H9 (cell line): Measurements from ENCODE around the gene TOGARAM1. TPM values are rescaled to one million over a fixed set of nuclear protein-coding genes. Genes with fewer than 3 reads are reported as not detected.

Experiments
- DNase-seq: peaks from one replicate; pipeline ENCODE4 v3.0.0-alpha.2; 2017
- H2AFZ ChIP-seq: one replicate; pipeline ENCODE4 v1.6.1; 2013; ENCODE audit warnings: mild to moderate bottlenecking, low read length, control low read depth, moderate library complexity
- H2AK5ac ChIP-seq: 2 replicates; pipeline ENCODE4 v1.6.1; 2013; ENCODE audit warnings: low read length, control low read depth, mixed read lengths; ENCODE audit not compliant: insufficient read length
- H2BK120ac ChIP-seq: one replicate; pipeline ENCODE4 v1.6.1; 2013; ENCODE audit warnings: low read depth, mild to moderate bottlenecking, low read length, control low read depth, inconsistent platforms; ENCODE audit not compliant: poor library complexity, severe bottlenecking
- H2BK12ac ChIP-seq: 2 replicates; pipeline ENCODE4 v1.6.1; 2013; ENCODE audit warnings: low read length, control low read depth, mixed read lengths, low read depth; ENCODE audit not compliant: insufficient read length
- H2BK15ac ChIP-seq: 2 replicates; pipeline ENCODE4 v1.6.1; 2013; ENCODE audit warnings: low read depth, low read length, control low read depth
- H2BK20ac ChIP-seq: one replicate; pipeline ENCODE4 v1.6.1; 2013; ENCODE audit warnings: low read depth, mild to moderate bottlenecking, low read length, control low read depth, inconsistent platforms; ENCODE audit not compliant: poor library complexity, severe bottlenecking
- H2BK5ac ChIP-seq: 2 replicates; pipeline ENCODE4 v1.6.1; 2013; ENCODE audit warnings: low read length, control low read depth, mixed read lengths; ENCODE audit not compliant: insufficient read length
- H3K14ac ChIP-seq: 2 replicates; pipeline ENCODE4 v1.6.1; 2013; ENCODE audit warnings: low read length, control low read depth; ENCODE audit not compliant: insufficient read depth
- H3K18ac ChIP-seq: 2 replicates; pipeline ENCODE4 v1.6.1; 2013; ENCODE audit warnings: low read depth, mild to moderate bottlenecking, mixed read lengths, low read length, control low read depth; ENCODE audit not compliant: insufficient read length
- H3K23ac ChIP-seq: 2 replicates; pipeline ENCODE4 v1.6.1; 2013; ENCODE audit warnings: low read length, control low read depth, mixed read lengths, low read depth; ENCODE audit not compliant: insufficient read length
- H3K23me2 ChIP-seq: 2 replicates; pipeline ENCODE4 v1.6.1; 2013; ENCODE audit warnings: low read depth, mild to moderate bottlenecking, mixed read lengths, low read length, control low read depth; ENCODE audit not compliant: insufficient read length, poor library complexity, severe bottlenecking
- H3K27ac ChIP-seq: 2 replicates; pipeline ENCODE4 v1.5.1; 2013; ENCODE audit warnings: low read length, control low read depth, mixed read lengths, low read depth; ENCODE audit not compliant: insufficient read length
- H3K27me3 ChIP-seq: 2 replicates; pipeline ENCODE4 v1.6.1; 2013; ENCODE audit warnings: low read length, control low read depth, inconsistent platforms; ENCODE audit not compliant: insufficient read depth
- H3K4ac ChIP-seq: 2 replicates; pipeline ENCODE4 v1.6.1; 2013; ENCODE audit warnings: low read depth, mild to moderate bottlenecking, control low read depth, inconsistent platforms, low read length, moderate library complexity
- H3K4me1 ChIP-seq: 2 replicates; pipeline ENCODE4 v1.6.1; 2013; ENCODE audit warnings: low read length, control low read depth, inconsistent platforms; ENCODE audit not compliant: insufficient read depth
- H3K4me2 ChIP-seq: 2 replicates; pipeline ENCODE4 v1.6.1; 2013; ENCODE audit warnings: low read length, control low read depth, mixed read lengths; ENCODE audit not compliant: insufficient read length, insufficient read depth
- H3K56ac ChIP-seq: 2 replicates; pipeline ENCODE4 v1.6.1; 2013; ENCODE audit warnings: low read depth, mild to moderate bottlenecking, mixed read lengths, low read length, control low read depth; ENCODE audit not compliant: insufficient read length
- H3K79me1 ChIP-seq: 2 replicates; pipeline ENCODE4 v1.6.1; 2013; ENCODE audit warnings: low read depth, mild to moderate bottlenecking, moderate library complexity, low read length, control low read depth, inconsistent platforms; ENCODE audit not compliant: insufficient read depth, poor library complexity, severe bottlenecking
- H3K79me2 ChIP-seq: 2 replicates; pipeline ENCODE4 v1.6.1; 2013; ENCODE audit warnings: low read length, control low read depth, inconsistent platforms; ENCODE audit not compliant: insufficient read depth
- H3K9ac ChIP-seq: 2 replicates; pipeline ENCODE4 v1.6.1; 2013; ENCODE audit warnings: low read length, control low read depth, mixed read lengths; ENCODE audit not compliant: insufficient read length; ENCODE audit errors: extremely low read depth
- H3K9me3 ChIP-seq: one replicate; pipeline ENCODE4 v1.6.1; 2013; ENCODE audit warnings: low read depth, low read length, inconsistent platforms; ENCODE audit not compliant: control insufficient read depth
- H3T11ph ChIP-seq: one replicate; pipeline ENCODE4 v1.6.1; 2013; ENCODE audit warnings: mild to moderate bottlenecking, low read length, control low read depth, inconsistent platforms
- H4K20me1 ChIP-seq: one replicate; pipeline ENCODE4 v1.6.1; 2013; ENCODE audit not compliant: control insufficient read depth, insufficient read length, insufficient read depth
- H4K5ac ChIP-seq: 2 replicates; pipeline ENCODE4 v1.6.1; 2013; ENCODE audit warnings: low read depth, mild to moderate bottlenecking, mixed read lengths, low read length, control low read depth; ENCODE audit not compliant: insufficient read length
- H4K8ac ChIP-seq: replicated peaks from 2 replicates; pipeline ENCODE4 v1.6.1; 2013; ENCODE audit warnings: low read length, control low read depth, mixed read lengths, low read depth; ENCODE audit not compliant: insufficient read length
- H4K91ac ChIP-seq: 2 replicates; pipeline ENCODE4 v1.6.1; 2013; ENCODE audit warnings: low read depth, mild to moderate bottlenecking, moderate library complexity, mixed read lengths, low read length, control low read depth; ENCODE audit not compliant: insufficient read length
- H3K27ac Mint-ChIP-seq, 3 experiments: 2 replicates in 2 of 3; 3 replicates in 1 of 3; pipeline ENCODE4 v1.8.0; 2020 to 2021; ENCODE audit warnings: mixed read lengths in 3 of 3, mild to moderate bottlenecking in 1 of 3, moderate library complexity in 1 of 3
- H3K27me3 Mint-ChIP-seq: 2 replicates; pipeline ENCODE4 v1.8.0; 2021; ENCODE audit warnings: low read depth, mild to moderate bottlenecking, moderate library complexity, mixed read lengths
- H3K36me3 Mint-ChIP-seq, 3 experiments: 2 replicates in 2 of 3; 3 replicates in 1 of 3; pipeline ENCODE4 v1.8.0; 2020 to 2021; ENCODE audit warnings: low read depth in 3 of 3, mixed read lengths in 3 of 3; ENCODE audit not compliant: insufficient read depth in 1 of 3
- H3K4me1 Mint-ChIP-seq, 2 experiments: 2 replicates each; pipeline ENCODE4 v1.8.0; 2020; ENCODE audit warnings: mixed read lengths in 2 of 2
- H3K4me3 Mint-ChIP-seq, 2 experiments: 2 replicates in 1 of 2; 3 replicates in 1 of 2; pipeline ENCODE4 v1.8.0; 2020 to 2021; ENCODE audit warnings: mild to moderate bottlenecking in 2 of 2, mixed read lengths in 2 of 2, moderate library complexity in 1 of 2
- H3K9me3 Mint-ChIP-seq, 2 experiments: 2 replicates in 1 of 2; 3 replicates in 1 of 2; pipeline ENCODE4 v1.8.0; 2020; ENCODE audit warnings: mild to moderate bottlenecking in 2 of 2, mixed read lengths in 2 of 2, moderate library complexity in 1 of 2
- WGBS: extraction: QIAGEN DNeasy Blood & Tissue Kit; methylation state at CpG from one replicate; pipeline ENCODE4 v1.1.7; 2013; ENCODE audit warnings: missing lambda C conversion rate, low lambda C conversion rate, mixed read lengths; ENCODE audit not compliant: insufficient read length; ENCODE audit errors: extremely low coverage; 5-methylcytosine and 5-hydroxymethylcytosine counted together
- total RNA-seq: library from RNA; stranded (reverse); gene quantifications from 2 replicates; pipeline ENCODE4 v1.2.1, GENCODE V29; 2021
- TF ChIP-seq, protein P1 (sequence below): fragments of 200-600 bp; sonication (generic); conservative IDR thresholded peaks from 3 replicates; pipeline ENCODE4 v1.8.0; 2021; ENCODE audit warnings: antibody characterized with exemption, mild to moderate bottlenecking

Gene TOGARAM1
- total RNA-seq, 1 experiment from 2014 or later: 11.4 TPM

DNA sequence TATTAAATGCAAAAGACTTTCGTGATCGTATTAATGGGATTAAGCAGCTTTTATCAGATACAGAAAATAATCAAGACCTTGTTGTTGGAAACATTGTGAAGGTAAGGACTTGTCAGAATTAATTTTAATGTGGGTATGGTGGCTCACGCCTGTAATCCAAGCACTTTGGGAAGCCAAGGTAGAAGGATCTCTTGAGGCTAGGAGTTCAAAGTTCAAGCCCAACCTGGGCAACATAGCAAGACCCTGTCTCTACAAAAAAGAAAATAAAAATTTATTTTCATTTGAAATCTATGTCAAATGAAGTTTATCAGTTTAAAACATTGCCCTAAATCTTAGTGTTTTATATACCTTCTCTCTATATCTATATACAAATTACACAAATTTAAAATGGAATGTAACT lies 104.7 kb downstream of the TOGARAM1 start:
- no peak overlapping the region for H2BK5ac ChIP-seq
- TF ChIP-seq, protein P1, sequence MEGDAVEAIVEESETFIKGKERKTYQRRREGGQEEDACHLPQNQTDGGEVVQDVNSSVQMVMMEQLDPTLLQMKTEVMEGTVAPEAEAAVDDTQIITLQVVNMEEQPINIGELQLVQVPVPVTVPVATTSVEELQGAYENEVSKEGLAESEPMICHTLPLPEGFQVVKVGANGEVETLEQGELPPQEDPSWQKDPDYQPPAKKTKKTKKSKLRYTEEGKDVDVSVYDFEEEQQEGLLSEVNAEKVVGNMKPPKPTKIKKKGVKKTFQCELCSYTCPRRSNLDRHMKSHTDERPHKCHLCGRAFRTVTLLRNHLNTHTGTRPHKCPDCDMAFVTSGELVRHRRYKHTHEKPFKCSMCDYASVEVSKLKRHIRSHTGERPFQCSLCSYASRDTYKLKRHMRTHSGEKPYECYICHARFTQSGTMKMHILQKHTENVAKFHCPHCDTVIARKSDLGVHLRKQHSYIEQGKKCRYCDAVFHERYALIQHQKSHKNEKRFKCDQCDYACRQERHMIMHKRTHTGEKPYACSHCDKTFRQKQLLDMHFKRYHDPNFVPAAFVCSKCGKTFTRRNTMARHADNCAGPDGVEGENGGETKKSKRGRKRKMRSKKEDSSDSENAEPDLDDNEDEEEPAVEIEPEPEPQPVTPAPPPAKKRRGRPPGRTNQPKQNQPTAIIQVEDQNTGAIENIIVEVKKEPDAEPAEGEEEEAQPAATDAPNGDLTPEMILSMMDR: no peak
- H3K27ac ChIP-seq: no peak overlapping the region
- H2AFZ ChIP-seq: no peak overlapping the region
- no peak overlapping the region for H3K4me3 Mint-ChIP-seq
- H4K91ac ChIP-seq: no peak overlapping the region
- no peak overlapping the region for H3T11ph ChIP-seq
- no peak overlapping the region for H3K14ac ChIP-seq
- DNase-seq: no peak
- no peak overlapping the region for H3K4ac ChIP-seq
- H3K23ac ChIP-seq: no peak overlapping the region
- H3K18ac ChIP-seq: no peak overlapping the region
- no peak overlapping the region for H3K9ac ChIP-seq
- no peak overlapping the region for H4K5ac ChIP-seq
- H2BK15ac ChIP-seq: no peak overlapping the region
- H2BK120ac ChIP-seq: no peak overlapping the region
- no peak overlapping the region for H4K8ac ChIP-seq
- H2BK20ac ChIP-seq: no peak overlapping the region
- no peaks in the 10 kb centered on the region for H3K4me1 ChIP-seq
- no peaks in the 10 kb centered on the region for H3K4me1 Mint-ChIP-seq
- no peaks in the 10 kb centered on the region for H3K27me3 ChIP-seq
- H3K4me2 ChIP-seq: no peak overlapping the region
- no peaks in the 10 kb centered on the region for H4K20me1 ChIP-seq
- no peak overlapping the region for H3K27ac Mint-ChIP-seq
- H3K56ac ChIP-seq: no peak overlapping the region
- no CpG with 5 or more reads among the region's 3 CpGs for WGBS
- no peaks in the 10 kb centered on the region for H3K9me3 Mint-ChIP-seq
- no peaks in the 10 kb centered on the region for H3K27me3 Mint-ChIP-seq
- H3K79me2 ChIP-seq: no peaks in the 10 kb centered on the region
- no peaks in the 10 kb centered on the region for H3K9me3 ChIP-seq
- peaks cover 2 to 9% (median 3%) of the 10 kb centered on the region in 3 experiments; a peak in 4 of 7 replicates for H3K36me3 Mint-ChIP-seq
- H3K23me2 ChIP-seq: no peaks in the 10 kb centered on the region
- H2BK12ac ChIP-seq: no peak overlapping the region
- H2AK5ac ChIP-seq: no peak overlapping the region
- H3K79me1 ChIP-seq: no peaks in the 10 kb centered on the region
